ENCODE measurements around the gene ULK4.

Gene ULK4

DNA sequence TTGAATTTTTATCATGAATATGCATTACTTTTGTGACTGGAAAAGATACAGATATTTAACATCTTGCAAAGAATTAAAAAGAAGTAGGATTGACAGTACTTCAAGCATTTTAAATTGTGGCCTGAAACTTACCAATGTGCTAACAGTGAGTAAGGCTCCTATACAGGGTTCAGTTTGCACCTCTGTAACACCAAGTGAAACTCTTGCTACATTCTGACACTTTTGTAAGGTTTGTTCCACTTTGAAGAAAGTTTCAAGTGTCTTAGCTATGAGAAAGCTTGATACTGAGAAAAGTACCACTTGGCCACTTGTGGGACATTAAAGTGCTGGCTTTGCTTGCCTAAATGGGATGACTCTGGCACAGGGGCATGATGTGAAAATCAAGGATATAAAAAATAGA, 473.4 kb downstream of the ULK4 start:
- TF ChIP-seq, protein P1, sequence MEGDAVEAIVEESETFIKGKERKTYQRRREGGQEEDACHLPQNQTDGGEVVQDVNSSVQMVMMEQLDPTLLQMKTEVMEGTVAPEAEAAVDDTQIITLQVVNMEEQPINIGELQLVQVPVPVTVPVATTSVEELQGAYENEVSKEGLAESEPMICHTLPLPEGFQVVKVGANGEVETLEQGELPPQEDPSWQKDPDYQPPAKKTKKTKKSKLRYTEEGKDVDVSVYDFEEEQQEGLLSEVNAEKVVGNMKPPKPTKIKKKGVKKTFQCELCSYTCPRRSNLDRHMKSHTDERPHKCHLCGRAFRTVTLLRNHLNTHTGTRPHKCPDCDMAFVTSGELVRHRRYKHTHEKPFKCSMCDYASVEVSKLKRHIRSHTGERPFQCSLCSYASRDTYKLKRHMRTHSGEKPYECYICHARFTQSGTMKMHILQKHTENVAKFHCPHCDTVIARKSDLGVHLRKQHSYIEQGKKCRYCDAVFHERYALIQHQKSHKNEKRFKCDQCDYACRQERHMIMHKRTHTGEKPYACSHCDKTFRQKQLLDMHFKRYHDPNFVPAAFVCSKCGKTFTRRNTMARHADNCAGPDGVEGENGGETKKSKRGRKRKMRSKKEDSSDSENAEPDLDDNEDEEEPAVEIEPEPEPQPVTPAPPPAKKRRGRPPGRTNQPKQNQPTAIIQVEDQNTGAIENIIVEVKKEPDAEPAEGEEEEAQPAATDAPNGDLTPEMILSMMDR (IDR thresholded peaks at IDR 0.05; ENCODE audit: borderline replicate concordance, insufficient read depth, low read depth, low read length) = no peak
- no peak overlapping the region for H3K4me3 ChIP-seq (ENCODE audit: low read depth, low read length)

DNA sequence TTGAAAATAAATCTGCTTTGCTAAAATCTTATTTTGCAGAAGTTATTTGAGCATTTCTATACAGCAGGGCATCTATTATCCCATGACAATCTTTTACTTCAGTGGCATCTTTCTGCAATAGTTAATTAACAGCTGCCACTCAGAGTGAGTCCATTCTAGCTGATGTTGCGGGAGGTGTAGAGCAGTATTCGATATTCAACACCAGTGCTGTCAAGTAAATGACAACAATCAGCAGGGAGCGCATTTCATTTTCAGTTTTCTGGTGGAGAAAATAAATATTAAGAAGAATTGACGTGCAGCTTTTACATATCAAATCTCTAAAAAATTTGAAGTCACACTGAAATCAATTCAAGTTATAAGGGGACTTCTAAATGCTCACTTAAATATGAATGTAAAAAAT, 476.4 kb downstream of the ULK4 start:
- H3K4me3 ChIP-seq (ENCODE audit: low read depth, low read length) = no peak overlapping the region
- TF ChIP-seq, protein P1 (IDR thresholded peaks at IDR 0.05; ENCODE audit: borderline replicate concordance, insufficient read depth, low read depth, low read length) = no peak

DNA sequence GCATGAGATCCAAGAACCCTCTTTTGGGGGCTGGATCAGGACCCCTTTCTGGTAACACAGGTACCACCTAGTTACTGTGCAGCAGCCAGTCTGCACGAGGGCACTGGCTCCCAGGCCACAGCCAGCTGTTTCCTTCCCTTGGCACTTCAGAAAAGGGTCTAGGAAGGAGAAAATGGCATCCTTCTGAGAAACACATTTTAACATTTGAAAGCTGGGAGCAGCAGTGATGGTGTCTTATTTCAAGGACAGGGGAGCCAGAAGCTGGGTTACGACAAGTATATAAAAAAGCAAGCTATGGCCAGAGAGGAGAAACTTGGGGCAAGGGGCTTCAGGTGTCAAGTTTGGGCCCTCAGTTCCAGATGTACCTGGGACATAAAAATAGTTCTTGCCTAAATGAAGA, 479.8 kb downstream of the ULK4 start:
- H3K4me3 ChIP-seq (ENCODE audit: low read depth, low read length) = no peak overlapping the region
- TF ChIP-seq, protein P1 (IDR thresholded peaks at IDR 0.05; ENCODE audit: borderline replicate concordance, insufficient read depth, low read depth, low read length) = no peak

DNA sequence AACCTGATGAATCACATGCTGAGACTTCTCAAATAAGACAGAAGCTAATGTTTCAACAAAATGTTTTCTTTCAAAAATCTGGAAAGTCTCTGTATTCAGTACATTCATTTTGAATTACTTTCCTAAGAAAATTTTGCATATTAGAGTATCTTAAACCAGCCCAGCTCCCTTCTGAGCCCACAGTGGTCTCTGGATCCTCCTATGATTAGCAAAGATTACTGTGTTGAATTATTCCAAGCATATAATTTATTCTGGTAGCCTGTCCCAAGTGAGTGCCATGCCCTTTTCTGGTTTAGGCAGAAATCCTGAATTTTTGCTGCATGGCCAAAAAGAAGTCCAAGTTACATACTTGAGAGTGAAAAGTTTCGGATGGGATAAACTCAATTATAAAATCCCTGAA, 483.6 kb downstream of the ULK4 start:
- H3K4me3 ChIP-seq (ENCODE audit: low read depth, low read length) = no peak overlapping the region
- TF ChIP-seq, protein P1 (IDR thresholded peaks at IDR 0.05; ENCODE audit: borderline replicate concordance, insufficient read depth, low read depth, low read length) = no peak

DNA sequence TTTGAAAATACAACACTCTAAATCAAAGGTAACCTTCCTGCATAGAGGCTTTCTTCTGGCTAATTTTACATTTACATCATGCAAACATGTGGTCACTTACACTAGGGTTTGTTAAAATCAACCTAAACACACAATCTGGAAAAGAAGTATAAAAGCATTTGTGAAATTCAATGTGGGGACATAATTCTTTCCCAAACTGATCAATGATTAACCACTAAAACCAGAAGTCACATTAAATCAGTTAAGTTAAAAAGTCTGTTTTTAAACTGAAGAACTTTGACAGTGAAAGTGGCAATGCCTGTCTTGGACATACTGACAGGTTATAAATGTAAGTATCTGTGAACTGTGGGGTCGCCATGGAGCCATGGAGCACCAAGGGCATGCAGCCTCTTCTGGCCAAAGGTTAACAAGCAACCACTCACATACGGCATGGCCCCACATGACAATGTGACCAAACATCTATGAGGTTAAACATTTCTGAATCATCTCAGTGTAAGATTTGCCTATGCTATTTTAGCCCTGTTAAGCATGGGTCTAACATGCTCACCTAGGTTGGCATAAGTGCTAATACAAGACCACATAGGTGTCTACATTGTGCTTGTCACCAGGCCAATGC, 484.4 kb downstream of the ULK4 start:
- TF ChIP-seq, protein P1 (IDR thresholded peaks at IDR 0.05; ENCODE audit: borderline replicate concordance, insufficient read depth, low read depth, low read length) = no peak
- no peak overlapping the region for H3K4me3 ChIP-seq (ENCODE audit: low read depth, low read length)

DNA sequence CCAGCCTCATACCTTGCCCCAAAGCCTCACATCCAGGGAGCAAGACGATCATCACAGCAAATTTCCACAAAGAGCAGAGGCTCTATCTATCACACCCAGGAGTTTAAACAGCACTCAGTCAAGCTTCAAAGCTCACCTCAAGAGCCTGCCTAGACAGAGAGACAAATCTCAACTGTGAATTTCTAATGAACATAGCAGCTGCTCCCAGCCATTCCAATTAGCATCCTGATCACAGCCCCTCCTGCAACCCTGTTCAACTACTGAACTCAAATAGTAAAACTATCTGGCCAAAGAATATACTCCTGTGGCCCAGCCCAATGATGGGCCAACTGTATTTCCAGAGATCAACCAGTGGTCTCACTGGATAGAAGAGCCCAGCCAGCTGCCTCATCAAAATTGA, 492.8 kb downstream of the ULK4 start:
- no peak overlapping the region for H3K4me3 ChIP-seq (ENCODE audit: low read depth, low read length)
- TF ChIP-seq, protein P1 (IDR thresholded peaks at IDR 0.05; ENCODE audit: borderline replicate concordance, insufficient read depth, low read depth, low read length) = no peak

DNA sequence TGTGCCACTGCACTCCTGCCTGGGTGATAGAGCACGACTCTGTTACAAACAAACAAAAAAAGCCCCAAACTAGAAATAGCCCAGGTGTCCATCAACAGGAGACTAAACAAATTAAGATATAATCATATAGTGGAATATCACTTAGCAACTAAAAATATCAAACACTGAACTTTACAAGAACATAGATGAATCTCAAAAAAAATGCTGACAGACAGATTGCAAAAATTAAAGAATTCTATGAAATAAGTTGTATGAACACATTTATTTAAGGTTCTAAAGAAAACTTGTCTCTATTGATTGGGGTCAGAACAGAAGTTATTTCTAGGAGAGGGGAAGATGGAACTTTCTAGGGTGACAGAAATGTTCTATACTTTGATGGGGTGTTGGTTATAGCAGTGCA, 494.4 kb downstream of the ULK4 start:
- TF ChIP-seq, protein P1 (IDR thresholded peaks at IDR 0.05; ENCODE audit: borderline replicate concordance, insufficient read depth, low read depth, low read length) = no peak

More for the DNA sequence above, 494.4 kb downstream of the ULK4 start:
- no peak overlapping the region for H3K4me3 ChIP-seq (ENCODE audit: low read depth, low read length)
